GM21576 (cell line): Measurements from ENCODE around the gene TRAF7.

Source experiments
- ATAC-seq: cut with Tn5 transposase; IDR thresholded peaks from one replicate; pipeline ENCODE4 v1.9.1; 2021; ENCODE audit warnings: mild to moderate bottlenecking, moderate library complexity; ENCODE audit not compliant: unreplicated experiment

TRAF7 gene

DNA sequence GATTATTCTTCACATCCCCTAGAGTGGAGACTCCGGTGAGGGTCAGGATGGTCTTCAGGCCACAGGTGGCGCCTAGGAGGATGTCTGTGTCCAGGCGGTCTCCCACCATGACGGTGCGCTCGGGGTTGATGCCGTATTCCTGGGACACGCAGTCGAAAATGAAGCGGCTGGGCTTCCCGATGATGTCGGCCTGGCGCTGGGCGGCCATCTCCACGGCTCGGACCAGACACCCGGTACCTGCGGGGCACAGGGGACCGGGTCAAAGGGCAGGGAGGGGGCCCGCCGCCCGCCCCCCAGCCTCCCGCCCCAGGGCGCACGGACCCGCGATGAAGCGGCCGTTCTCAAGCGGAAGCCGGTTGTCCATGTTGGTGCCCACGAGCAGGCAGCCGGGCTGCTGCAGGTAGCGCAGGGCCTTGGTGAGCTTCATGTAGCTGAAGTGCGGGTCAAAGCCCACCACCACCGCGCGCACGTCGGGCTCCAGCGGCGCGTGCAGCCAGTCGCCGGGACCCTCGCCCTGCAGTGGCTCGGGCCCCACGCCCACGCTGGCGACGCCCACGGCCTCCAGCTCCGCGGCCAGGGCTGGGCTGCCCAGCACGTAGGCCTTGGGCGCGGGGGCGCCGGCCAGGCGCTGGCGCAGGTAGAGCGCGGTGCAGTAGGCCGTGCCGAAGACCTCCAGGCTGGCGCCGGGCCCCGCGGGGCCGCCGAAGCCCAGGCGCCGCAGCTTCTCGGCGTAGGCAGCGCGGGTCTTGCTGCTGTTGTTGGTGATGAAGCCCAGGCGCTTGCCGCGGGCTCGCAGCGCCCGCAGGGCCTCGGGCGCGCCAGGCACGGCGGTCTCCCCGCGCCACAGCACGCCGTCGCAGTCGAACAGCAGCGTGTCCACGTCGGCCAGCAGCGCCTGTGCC is 58.5 kb downstream of the TRAF7 start:
- ATAC-seq, result peak; percentile 2

DNA sequence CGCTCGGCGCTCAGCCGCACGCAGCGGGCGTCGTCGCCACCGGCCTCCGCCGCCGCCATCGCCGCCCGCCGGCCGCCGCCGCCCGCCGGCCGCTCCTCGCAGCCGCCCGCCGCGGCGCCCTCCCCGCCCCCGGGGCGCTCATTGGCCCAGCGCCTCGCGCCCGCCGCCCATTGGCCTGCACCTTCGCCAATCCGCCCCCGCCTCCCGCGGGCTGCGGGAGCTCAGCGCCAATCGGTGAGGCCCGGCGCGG is 59.1 kb downstream of the TRAF7 start, which contains the start of gene PGP:
Gene PGP, minus strand, starts transcription at position 122 of the 250 bp plus-strand sequence. Its CDS starts 63 bp downstream, at position 59.
- ATAC-seq, result peak; percentile 85

DNA sequence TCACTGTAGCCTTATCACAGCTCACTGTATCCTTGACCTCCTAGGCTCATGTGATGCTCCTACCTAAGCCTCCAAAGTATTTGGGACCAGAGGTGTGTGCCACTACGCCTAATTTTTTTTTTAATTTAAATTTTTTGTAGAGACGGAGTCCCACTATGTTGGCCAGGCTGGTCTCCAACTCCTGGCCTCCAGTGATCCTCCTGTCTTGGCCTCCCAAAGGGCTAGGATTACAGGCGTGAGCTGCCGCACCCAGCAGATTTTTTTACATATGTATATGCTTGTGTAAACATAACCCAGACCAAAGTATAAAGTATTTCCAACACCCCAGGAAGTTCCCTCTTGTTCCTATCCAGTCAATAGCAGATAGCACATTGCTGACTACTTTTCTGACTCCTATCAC is 60.7 kb downstream of the TRAF7 start:
- ATAC-seq, result no peak

DNA sequence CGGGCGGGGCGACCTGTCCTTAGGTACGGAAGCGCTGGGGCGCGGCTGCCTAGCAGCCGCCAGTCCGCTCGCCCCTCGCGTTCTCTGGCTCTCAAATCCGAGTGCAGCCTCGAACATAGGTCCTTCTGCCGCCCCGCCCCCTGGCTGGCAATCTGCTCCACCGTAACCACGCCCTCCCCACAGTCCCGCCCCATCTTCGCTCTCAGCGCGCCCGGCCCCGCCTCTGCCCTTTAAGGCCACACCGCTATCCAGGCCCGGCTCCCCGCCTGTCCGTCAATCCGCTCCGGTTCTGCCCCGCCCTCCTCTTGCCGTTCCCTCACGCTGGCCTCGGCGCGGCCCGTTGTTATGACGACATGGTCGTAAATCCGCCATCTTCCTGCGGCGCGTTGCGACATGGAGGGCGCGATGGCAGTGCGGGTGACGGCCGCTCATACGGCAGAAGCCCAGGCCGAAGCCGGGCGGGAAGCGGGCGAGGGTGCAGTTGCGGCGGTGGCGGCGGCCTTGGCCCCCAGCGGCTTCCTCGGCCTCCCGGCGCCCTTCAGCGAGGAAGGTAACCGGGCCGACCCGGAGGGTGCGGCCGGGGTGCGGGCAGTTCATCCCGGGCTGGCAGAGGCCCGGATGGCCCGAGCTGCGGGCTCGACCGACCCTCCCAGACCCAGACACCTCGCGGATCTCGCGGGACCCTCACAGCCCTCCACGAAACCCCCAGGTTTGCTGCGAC is 67.8 kb downstream of the TRAF7 start, which contains the start of gene E4F1:
Gene E4F1, plus strand, starts transcription at position 371 of the 721 bp plus-strand sequence. Its CDS starts 23 bp downstream, at position 394.
- peak; percentile 91 for ATAC-seq

DNA sequence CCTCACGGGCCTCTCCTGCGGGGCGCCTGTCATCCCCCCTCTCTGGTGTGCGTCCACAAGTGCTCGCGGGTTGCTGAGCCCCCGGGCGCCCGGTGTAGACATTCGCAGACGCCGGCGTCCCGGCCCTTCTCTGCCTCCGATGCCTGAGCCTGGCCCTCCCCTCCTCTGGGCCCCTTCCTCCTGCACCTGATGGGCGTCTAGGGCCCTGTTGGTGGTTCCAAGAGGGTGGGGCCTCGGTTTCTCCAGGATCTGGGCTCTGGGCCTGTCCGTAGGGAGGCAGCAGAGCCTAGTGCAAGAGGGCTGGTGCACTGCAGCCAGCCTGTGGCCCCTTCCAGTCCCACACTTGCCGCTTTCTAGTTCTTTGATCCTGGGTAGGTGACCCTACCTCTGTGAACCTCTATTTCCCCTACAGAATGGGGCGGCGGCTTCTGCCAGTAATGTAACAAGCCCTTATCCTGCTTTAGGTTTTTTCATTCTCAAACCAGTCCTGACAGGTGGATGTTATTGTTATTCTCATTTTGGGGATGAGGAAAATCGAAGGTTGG is 68.4 kb downstream of the TRAF7 start:
- ATAC-seq, result peak; percentile 16

DNA sequence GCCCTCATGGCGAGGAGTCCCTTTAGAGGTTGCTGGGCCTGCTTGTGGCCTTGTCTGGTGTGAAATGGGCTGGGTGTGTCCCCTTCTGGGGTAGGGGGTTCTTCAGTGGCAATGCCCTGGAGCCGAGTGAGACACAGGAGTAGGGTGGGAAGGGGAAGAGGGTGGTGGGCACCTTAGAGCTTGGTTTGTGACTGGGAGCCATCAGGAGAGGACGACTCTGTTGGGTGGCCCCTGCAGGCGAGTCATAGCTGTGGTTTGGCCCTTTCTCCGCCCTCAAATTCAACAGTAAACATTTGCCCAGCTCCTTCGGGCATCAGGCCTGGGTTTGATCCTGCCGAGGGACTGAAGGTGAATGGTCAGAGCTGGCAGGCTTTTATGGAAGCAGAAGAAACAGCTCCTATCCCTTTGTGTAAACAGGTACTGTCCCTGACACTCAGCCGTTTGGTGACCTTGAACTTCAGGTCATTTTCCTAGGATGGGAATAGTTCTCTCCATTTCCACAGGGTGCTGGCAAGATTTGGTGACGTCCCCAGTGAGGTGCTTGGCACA is 70.7 kb downstream of the TRAF7 start:
- no peak for ATAC-seq

DNA sequence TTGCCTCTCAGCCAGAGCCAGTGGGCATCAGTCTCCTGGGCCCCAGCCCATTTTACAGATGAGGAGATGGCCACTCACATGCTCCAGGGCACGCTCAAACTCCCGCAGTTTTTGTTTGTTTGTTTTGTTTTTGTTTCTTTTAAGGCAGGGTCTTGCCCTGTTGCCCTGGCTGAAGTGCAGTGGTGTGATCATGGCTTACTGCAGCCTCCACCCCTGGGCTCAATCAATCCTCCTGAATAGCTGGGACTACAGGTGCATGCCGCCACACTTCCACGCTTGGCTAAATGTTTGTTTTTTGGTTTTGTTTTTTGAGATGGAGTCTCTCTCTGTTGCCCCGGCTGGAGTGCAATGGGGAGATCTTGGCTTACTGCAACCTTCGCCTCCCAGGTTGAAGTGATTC is 71.3 kb downstream of the TRAF7 start:
- no peak for ATAC-seq
